MM.1S (cell line): ENCODE data around the gene DLG4.

Experiments used
- DNase-seq: peaks from one replicate; pipeline ENCODE4 v3.0.0-alpha.2; 2015
- H2AFZ ChIP-seq: fragments of 300-600 bp; sonication (generic); 2 replicates; pipeline ENCODE4 v1.6.0; 2016; ENCODE audit warnings: antibody characterized with exemption, low read length
- H3F3A ChIP-seq: fragments of 300-600 bp; sonication (generic); 2 replicates; pipeline ENCODE4 v1.6.1; 2016; ENCODE audit warnings: mild to moderate bottlenecking, antibody characterized with exemption, low read length, moderate library complexity, mixed read lengths; ENCODE audit not compliant: insufficient read depth
- H3K27ac ChIP-seq: fragments of 300-600 bp; sonication (generic); 2 replicates; pipeline ENCODE4 v1.5.1; 2016; ENCODE audit warnings: mild to moderate bottlenecking, low read length
- H3K27me3 ChIP-seq: fragments of 300-600 bp; sonication (generic); replicated peaks from 2 replicates; pipeline ENCODE4 v1.6.0; 2016; ENCODE audit warnings: low read length; ENCODE audit not compliant: insufficient read depth
- H3K36me3 ChIP-seq: fragments of 300-600 bp; sonication (generic); replicated peaks from 2 replicates; pipeline ENCODE4 v1.6.1; 2016; ENCODE audit warnings: mild to moderate bottlenecking, low read length, mixed read lengths; ENCODE audit not compliant: insufficient read depth
- H3K4me1 ChIP-seq: fragments of 300-600 bp; sonication (generic); 2 replicates; pipeline ENCODE4 v1.6.1; 2016; ENCODE audit warnings: low read length, mixed read lengths
- H3K4me2 ChIP-seq: fragments of 300-600 bp; sonication (generic); 2 replicates; pipeline ENCODE4 v1.6.0; 2016; ENCODE audit warnings: low read depth, low read length
- H3K4me3 ChIP-seq: fragments of 300-600 bp; sonication (generic); 2 replicates; pipeline ENCODE4 v1.5.1; 2016; ENCODE audit warnings: low read length, mixed read lengths
- H3K79me2 ChIP-seq: fragments of 300-600 bp; sonication (generic); 2 replicates; pipeline ENCODE4 v1.6.1; 2016; ENCODE audit warnings: mixed run types, low read length, mixed read lengths
- H3K9ac ChIP-seq: fragments of 300-600 bp; sonication (generic); 2 replicates; pipeline ENCODE4 v1.6.1; 2016; ENCODE audit warnings: low read length, mixed read lengths
- H3K9me2 ChIP-seq: fragments of 300-600 bp; sonication (generic); replicated peaks from 2 replicates; pipeline ENCODE4 v1.6.1; 2016; ENCODE audit warnings: mild to moderate bottlenecking, low read length, mixed read lengths; ENCODE audit not compliant: insufficient read depth
- H3K9me3 ChIP-seq: fragments of 300-600 bp; sonication (generic); replicated peaks from 2 replicates; pipeline ENCODE4 v1.6.1; 2016; ENCODE audit warnings: mild to moderate bottlenecking, low read length, mixed read lengths; ENCODE audit not compliant: insufficient read depth
- H4K20me1 ChIP-seq: fragments of 300-600 bp; sonication (generic); 2 replicates; pipeline ENCODE4 v1.6.1; 2016; ENCODE audit warnings: mild to moderate bottlenecking, low read length, moderate library complexity, mixed read lengths; ENCODE audit not compliant: insufficient read depth
- EZH2 ChIP-seq: fragments of 300-600 bp; sonication (generic); optimal IDR thresholded peaks from 2 replicates; pipeline ENCODE3; 2017; ENCODE audit warnings: low read depth, mild to moderate bottlenecking, antibody characterized with exemption, low read length, mixed read lengths
- EZH2phosphoT487 ChIP-seq: fragments of 300-600 bp; sonication (generic); IDR thresholded peaks from 2 replicates; pipeline ENCODE4 v1.6.1; 2018; ENCODE audit warnings: antibody characterized with exemption, low read length
- TF ChIP-seq, protein P1 (sequence below): fragments of 300-600 bp; sonication (generic); IDR thresholded peaks from 2 replicates; pipeline ENCODE4 v1.5.1; 2016; ENCODE audit warnings: antibody characterized with exemption, low read length, mixed read lengths

DLG4 gene

GRCh38 chr17:7235693-7236665, 16.3 kb upstream of the DLG4 start:
- Histone ChIP-seq H3K27ac (no peak overlapping the region), H3K4me3 (no peak overlapping the region), H3K4me1 (peaks cover 31% of the 10 kb centered on the region), H3K9ac (no peak overlapping the region), H3K9me3 (no peaks in the 10 kb centered on the region), H4K20me1 (no peaks in the 10 kb centered on the region), H3F3A (peaks cover 36% of the 10 kb centered on the region), H3K79me2 (peaks cover 84% of the 10 kb centered on the region), H3K27me3 (no peaks in the 10 kb centered on the region), H3K9me2 (no peaks in the 10 kb centered on the region), H3K36me3 (no peaks in the 10 kb centered on the region; the same call in 1 of the 2 replicates), H2AFZ (no peak overlapping the region), H3K4me2 (peak overlapping the region; percentile 97)
- TF ChIP-seq EZH2phosphoT487 (no peak), EZH2 (no peak)
- DNase-seq: no peak

DNA sequence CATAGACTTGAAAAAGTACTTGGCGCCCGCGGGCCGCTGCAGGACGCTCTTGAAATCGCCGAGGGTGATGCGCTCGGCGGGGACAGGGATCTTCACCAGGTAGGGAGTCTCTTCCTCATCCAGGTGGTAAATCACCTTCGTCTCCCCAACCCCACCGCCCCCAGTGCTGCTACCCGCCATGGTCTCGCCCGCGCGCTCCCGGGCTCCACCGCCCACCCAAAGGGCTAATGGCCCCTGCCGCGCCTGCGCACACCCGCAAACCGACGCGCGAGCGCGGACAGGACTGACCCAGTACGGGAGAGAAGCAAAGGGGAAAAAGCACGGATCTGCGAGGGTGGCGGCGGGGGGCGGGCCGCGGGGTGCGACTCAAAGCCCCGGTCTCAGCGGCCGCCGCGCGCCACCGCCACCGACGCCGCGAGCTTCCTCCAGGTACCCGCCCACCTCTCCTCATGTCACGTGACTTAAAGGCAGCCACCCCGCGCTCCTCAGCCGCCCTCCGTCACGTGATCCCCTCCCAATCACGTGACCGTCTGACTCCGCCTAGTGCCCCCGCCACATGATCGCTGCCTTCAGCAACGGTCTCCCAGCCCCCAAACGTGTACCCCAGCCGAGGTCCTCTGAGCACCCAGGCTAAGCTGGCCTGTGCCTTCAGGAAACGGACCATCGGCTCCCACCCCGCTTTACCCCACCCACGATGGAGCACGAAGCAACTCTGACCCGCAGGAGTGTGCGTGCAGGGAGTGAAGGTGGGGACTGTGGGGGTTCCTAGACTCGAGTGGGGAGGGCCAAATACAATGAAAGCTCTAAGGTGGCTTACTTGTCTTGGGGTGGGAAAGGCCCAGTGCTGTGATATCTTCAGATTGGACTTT, 14.7 kb upstream of the DLG4 start, which contains the start of gene DVL2:
Gene DVL2, minus strand, starts transcription at position 435 of the 869 bp plus-strand sequence. Its CDS starts 255 bp downstream, at position 180.
- peak within 1 kb of the TSS; percentile 86 for H2AFZ ChIP-seq

GRCh38 chr17:7233701-7234082, 14.1 kb upstream of the DLG4 start:
- H2AFZ ChIP-seq: peak overlapping the region; percentile 86
- no peak for DNase-seq

More for the DNA sequence above, 14.7 kb upstream of the DLG4 start, which contains the start of gene DVL2:
- Histone ChIP-seq H4K20me1 (no peaks in the 10 kb centered on the region), H3K79me2 (peaks cover 86% of the 10 kb centered on the region), H3K9me2 (no peaks in the 10 kb centered on the region), H3K4me2 (peak within 1 kb of the TSS; percentile 97), H3F3A (peaks cover 25% of the 10 kb centered on the region), H3K27ac (peak within 1 kb of the TSS; percentile 46; the same call in 1 of the 2 replicates), H3K4me1 (peaks cover 19% of the 10 kb centered on the region), H3K4me3 (peak within 1 kb of the TSS; percentile 99), H3K27me3 (no peaks in the 10 kb centered on the region), H3K36me3 (no peaks in the 10 kb centered on the region; the same call in 1 of the 2 replicates), H3K9me3 (no peaks in the 10 kb centered on the region), H3K9ac (peak within 1 kb of the TSS; percentile 79)
- TF ChIP-seq, protein P1, sequence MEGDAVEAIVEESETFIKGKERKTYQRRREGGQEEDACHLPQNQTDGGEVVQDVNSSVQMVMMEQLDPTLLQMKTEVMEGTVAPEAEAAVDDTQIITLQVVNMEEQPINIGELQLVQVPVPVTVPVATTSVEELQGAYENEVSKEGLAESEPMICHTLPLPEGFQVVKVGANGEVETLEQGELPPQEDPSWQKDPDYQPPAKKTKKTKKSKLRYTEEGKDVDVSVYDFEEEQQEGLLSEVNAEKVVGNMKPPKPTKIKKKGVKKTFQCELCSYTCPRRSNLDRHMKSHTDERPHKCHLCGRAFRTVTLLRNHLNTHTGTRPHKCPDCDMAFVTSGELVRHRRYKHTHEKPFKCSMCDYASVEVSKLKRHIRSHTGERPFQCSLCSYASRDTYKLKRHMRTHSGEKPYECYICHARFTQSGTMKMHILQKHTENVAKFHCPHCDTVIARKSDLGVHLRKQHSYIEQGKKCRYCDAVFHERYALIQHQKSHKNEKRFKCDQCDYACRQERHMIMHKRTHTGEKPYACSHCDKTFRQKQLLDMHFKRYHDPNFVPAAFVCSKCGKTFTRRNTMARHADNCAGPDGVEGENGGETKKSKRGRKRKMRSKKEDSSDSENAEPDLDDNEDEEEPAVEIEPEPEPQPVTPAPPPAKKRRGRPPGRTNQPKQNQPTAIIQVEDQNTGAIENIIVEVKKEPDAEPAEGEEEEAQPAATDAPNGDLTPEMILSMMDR: no peak
- TF ChIP-seq EZH2 (no peak), EZH2phosphoT487 (no peak)
- peak; percentile 95 for DNase-seq

More at GRCh38 chr17:7233701-7234082, 14.1 kb upstream of the DLG4 start:
- Histone ChIP-seq H3K4me1 (peaks cover 19% of the 10 kb centered on the region), H3K27ac (peak overlapping the region; percentile 46; the same call in 1 of the 2 replicates), H3K9me3 (no peaks in the 10 kb centered on the region), H3K4me2 (peak overlapping the region; percentile 97), H3K79me2 (peaks cover 80% of the 10 kb centered on the region), H3K9ac (peak overlapping the region; percentile 79), H3K36me3 (no peaks in the 10 kb centered on the region; the same call in 1 of the 2 replicates), H3F3A (peaks cover 25% of the 10 kb centered on the region), H3K9me2 (no peaks in the 10 kb centered on the region), H4K20me1 (no peaks in the 10 kb centered on the region), H3K27me3 (no peaks in the 10 kb centered on the region), H3K4me3 (peak overlapping the region; percentile 99)
- TF ChIP-seq EZH2phosphoT487: no peak
- TF ChIP-seq EZH2: no peak
- TF ChIP-seq, protein P1: no peak
